Embryonic facial prominence (tissue), 1 donor: ENCODE data around the gene USP34.
"Not testable (repeated sequence)": the region's sequence is repeated elsewhere in the genome, so short reads cannot be mapped to it uniquely, and the experiment has no call there.

Experiments used
- DNase-seq: peaks from one replicate; pipeline ENCODE4 v3.0.0-alpha.2; 2016; ENCODE audit errors: extremely low spot score

USP34 gene

DNA sequence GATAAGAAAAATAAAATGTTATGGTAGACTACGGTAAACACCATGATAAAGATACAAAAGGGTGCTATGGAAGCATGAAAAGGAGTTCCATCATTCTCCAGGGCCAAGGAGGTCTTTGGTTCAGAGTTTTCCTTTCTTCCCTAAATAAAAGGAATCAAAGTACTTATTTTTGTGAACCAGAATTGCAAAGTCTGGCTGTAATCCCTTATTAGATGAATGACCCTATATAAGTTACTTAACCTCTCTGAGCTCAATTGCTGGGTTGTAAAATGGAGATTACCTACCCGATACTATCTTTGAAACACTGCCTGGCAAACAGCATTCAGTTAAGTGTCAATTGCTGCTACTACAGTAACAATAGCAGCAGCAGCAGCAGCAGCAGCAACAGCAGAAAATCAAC is 218.9 kb downstream of the USP34 start:
- DNase-seq = no peak

DNA sequence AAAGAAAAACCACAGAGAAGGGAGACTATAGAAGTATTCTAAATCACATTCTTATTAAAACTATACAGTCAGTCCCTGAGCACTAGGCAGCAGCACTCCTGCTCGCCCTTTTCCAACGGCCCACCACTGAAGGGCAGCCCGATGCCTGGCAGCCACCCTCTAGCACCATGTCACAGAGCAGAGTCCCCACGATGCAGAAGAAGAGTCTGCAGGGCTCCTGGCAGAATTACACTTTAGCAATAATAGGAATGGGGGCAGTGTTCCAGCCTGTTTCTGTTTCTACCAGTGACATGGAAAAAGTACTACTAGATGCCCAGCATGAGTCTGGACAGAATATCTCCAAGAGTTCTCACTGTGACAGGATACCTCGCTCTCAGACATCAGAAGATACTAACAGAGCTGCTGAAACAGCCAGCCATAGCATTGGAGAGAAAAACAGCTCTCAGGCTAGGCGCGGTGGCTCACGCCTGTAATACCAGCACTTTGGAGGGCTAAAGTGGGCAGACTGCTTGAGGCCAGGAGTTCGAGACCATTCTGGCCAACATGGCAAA is 221.3 kb downstream of the USP34 start:
- no peak for DNase-seq

DNA sequence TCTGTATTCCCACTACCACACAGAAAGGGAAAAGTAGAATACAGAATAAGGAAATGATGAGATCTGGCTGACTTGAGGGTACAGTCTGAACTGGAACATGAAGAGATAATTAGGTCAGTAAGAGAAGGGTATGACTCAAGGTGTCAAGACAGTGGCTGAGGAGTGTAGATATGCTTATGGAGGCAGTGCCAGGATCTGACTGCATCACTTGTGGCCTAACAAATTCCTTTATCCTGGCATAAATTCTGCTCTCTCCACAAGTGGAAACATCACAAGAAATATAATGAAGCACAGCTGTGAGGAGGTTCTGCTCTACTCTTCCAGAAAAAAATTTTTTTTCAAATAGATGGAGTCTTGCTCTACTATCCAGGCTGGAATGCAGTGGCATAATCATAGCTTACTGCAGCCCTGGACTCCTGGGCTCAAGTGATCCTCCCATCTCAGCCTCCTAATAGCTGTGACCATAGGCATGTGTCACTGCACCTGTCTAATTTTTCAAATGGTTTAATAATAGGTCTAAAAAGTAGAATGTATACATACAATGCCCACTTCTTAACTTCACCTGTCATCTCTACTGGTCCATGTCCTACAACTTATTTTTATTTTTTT is 223.6 kb downstream of the USP34 start:
- DNase-seq = no peak

DNA sequence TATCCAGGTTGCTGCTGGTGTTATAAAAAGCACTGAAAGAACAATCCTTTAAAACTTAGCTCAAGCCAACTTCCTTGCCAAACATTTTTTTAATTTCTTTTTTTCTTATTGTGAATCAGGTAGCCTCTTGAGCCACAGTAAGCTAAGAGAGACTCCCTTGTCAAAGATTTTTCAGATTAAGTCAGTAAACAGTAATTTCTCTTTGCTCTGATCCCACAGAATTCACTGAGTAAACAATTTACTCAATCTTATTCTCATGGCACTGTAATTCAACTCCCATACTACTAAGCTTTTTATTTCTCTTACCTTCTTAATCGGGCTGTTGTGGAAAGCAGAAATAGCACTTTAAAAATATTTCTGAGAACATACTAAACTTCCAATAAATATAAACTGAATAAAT is 226.2 kb downstream of the USP34 start:
- DNase-seq = no peak

DNA sequence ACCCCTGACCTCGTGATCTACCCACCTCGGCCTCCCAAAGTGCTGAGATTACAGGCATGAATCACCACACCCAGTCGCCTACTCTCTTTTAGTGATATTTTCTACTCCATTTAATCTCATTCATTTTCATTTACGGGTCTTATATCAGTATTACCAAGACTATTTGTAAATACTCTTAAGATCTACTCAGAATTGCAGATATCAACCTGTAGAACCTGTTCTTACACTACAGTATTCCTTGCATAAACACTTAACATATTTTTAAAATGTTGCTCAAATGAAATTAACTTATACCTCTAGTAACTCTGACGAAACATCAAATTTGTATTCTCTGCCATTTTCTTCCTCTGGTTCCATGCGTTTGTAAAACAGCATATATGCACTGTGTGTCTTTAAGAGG is 229.6 kb downstream of the USP34 start:
- DNase-seq = no peak

DNA sequence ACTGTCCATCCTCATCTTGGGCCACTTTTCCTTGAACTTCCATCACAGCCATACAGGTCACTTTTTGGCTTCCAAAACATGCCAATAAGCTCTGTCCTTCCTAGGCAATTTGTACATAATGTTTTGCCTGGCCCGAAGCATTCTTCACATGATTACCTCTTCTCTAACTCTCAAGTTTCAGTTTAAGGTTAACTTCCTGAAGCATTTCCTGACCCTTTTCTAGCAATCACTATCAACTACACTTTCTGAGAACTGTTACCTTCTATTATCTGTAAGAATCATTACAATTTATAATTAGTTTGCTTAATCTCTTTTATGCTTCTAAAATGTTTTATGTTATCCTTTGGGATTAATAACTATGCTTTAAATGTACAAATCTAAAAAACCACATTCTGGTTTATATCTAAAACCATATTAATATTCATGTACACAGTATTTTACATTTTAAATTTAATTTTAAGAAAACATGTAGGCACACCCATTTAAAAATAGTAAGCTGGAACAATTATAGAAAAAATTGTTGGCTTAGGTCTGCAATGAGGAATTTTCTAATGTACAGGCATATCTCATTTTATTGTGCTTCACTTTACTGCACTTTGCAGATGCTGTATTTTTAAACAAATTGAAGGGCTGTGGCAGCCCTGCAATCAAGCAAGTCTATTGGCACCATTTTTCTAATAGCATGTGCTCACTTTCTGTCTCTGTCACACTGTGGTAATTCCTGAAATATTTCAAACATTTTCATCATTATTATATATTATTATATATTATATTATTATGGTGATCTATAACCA is 232.5 kb downstream of the USP34 start:
- no peak for DNase-seq

DNA sequence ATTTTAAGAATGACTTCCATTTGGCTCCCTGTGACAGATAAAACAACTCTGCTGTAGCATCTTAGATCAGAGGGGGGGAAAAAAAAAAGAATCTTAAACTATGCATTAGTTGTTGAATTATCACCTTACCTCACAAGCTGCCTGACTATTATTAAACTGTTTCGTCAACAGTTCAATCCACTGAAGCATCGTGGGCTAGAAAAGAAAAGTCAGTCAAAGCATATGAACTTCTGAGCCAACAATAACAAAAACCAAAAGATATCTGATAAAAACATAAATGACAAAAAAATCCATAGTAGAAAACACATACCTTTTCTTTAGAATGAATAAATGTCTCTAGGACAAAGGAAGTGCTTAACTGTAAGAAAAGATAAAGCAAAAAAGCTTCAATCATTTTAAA is 235.2 kb downstream of the USP34 start:
- DNase-seq = no peak

DNA sequence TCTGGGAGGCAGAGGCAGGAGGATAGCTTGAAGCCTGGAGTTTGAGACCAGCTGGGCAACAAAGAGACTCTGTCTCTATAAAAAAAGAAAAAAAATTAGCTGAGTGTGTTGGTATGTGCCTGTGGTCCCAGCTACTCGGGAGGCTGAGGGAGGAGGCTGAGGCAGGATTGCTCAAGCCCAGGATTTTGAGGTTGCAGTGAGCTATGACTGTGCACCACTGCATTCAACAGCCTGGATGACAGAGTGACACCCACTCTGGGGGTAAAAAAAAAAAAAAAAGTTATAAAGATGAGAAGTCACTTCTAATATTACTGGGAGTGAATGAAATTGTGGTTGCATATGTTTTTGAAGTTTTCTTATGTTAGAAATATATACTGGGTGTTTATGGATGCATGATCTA is 237.3 kb downstream of the USP34 start:
- DNase-seq = no peak

DNA sequence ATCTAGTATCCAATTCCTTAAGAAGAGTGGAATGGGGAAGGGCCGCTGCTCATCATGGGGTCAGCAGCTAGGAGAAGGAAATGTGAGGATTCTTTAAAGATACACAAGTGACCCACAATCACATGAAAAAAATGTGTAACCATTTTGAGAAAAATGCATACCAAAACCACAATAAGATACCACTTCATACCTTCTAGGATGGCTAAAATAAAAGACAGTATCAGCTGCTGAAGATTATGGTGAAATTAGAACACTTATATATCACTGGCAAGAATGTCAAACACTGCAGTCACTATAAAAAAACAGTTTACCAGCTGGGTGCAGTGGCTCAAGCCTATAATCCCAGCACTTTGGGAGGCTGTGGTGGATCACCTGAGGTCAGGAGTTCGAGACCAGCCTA is 241.0 kb downstream of the USP34 start:
- no peak for DNase-seq

DNA sequence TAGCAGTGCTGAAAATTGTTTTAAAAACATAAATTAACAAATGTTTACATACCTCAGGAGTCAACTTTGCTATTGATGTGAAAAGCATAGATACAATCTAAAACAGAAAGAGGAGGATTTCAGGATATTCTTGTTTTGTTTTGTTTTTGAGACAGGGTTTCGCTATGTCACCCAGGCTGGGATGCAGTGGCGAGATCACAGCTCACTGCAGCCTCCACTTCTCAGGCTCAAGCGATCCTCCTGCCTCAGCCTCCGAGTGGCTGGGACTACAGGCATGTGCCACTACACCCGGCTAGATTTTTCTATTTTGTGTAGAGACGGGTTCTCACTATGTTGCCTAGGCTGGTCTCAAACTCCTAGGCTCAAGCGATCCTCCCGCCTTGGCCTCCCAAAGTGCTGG is 248.3 kb downstream of the USP34 start:
- DNase-seq = no peak

DNA sequence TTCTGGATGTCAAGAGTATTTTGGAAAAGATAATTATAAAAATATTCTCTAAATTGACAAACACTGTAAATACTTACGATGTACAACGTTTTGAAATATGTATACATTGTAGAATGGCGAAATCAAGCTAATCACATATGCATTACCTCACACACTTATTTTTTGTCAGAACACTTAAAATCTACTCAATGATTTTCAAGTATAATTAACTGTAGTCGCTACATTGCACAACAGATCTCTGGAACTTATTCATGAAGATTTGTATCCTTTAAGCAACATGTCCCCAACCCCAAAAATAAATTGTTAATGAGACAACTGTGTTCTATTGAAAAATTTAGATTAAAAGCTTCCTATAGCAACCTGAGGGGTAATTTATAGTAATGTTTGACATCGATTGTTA is 249.1 kb downstream of the USP34 start:
- no peak for DNase-seq

DNA sequence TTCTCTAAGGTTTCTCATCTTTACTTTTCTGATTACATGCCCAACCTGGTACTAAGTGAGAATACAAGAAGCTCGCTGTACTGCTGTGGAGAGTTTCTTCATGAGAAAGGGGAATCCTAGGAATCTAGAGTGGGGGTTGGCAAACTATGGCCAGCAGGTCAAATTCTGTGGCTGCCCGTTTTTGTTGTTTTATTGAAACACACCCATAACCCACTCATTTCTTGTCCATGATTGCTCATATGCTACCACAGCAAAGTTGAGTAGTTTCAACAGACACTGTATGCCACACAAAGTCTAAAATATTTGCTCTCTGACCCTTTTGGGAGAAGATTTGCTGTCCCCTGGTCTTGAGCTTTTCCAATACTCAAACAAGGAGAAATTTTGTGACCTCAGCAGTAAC is 250.1 kb downstream of the USP34 start:
- no peak for DNase-seq

DNA sequence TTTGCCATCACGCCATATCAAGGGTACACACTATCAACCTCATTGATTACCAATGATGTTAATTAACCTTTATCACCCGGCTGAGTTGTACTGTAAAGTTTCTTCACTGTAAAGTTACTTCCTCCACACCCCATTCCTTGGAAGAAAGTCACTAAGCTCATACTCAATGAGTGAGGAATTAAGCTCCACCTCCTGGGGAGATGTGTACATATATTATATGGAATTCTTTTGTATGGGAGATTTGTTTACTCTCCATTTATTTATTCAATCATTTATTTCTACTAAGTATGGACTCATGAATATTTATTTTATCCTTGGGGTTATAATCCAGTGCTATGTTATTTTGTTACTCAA is 252.1 kb downstream of the USP34 start:
- DNase-seq = no peak

DNA sequence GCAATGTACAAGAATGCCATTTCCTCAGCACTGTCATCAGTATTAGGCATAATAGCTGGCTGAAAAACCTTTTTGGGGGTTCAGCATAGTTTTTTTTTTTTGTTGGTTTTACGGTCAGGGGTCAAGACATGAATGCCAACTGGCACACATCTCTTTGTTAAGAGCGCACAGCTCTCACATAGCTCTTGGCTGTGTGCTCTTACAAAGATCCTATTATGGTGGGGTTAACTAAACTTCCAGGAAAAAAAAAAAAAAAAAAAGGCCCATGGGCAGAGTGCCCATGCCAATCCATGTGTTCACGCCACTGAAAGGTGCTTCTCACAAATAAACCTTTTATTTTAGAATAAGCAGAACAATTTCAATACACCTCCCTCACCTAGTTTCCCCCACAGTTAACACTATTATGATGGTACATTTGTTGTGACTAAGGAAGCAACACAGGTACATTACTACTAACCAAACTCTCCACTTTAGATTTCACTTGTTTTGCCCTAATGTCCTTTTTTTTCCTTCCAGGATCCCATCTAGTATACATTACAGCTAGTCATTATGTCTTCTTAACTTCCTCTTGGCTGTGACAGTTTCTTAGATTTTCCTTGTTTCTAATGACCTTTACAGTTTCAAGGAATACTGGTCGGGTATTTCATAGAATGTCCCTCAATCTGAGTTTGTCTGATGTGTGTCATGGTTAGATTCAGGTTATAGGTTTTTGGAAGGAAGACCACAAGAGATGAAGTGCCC is 252.6 kb downstream of the USP34 start:
- DNase-seq = no peak

DNA sequence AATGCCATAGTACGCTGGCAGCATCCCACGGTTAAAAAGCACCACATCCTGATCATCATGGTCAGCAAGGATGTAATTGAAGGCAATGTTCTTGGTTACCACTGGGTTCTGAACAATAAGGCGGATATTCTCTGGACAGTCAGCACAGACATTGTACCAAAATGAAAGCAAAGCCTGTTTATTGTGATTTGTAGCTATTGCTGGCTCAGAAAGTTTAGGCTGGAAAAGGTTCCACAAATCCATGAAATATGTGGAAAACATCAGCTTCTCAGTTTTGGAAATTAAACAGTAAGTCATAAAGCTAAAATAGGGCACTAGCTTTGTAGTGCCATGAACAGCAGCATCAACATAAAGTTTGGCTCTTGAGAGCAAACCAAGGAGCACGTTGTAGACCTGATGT is 256.7 kb downstream of the USP34 start:
- no peak for DNase-seq

DNA sequence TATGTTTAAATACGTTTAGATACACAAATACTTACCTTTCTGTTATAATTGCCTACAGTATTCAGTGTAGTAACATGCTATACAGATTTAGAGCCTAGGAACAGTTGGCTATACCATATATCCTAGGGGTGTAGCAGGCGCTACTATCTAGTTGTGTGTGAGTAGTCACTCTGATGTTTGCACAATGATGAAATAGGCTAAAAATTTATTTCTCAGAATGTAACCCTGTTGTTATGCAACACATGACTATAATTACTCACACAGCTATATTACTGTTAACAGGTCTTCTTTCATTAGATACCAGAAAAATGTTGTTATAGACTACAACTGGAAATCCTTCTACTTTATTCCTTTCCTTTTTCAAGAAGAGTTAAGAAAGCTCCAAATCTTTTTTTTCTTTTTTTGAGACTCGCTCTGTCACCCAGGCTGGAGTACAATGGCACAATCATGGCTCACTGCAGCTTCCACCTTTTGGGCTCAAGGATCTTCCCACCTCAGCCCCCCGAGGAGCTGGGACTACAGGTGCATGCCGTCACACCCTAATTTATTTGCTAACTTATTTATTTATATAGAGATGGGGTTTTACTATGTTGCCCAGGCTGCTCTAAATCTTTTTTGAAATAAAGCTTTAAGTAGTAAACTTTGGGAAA is 260.4 kb downstream of the USP34 start:
- DNase-seq = no peak

DNA sequence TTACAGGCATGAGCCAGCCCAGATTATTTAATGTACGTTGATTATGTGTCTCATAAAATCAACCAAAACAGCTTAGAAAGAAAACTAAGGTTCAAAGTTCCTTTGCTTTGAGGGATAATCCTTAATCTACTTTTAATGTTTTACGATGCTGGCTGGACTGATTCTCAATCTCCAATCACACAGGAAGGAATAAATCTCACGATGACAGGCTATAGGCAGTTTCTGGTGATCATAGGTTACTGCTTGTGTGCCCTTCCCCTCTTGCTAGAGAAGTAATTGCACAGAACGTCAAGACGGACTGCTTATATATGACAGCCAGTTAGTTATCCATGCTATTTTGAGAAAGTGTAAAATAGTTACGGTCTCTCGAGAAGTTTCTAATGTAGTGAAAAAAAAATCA is 265.8 kb downstream of the USP34 start:
- no peak for DNase-seq

DNA sequence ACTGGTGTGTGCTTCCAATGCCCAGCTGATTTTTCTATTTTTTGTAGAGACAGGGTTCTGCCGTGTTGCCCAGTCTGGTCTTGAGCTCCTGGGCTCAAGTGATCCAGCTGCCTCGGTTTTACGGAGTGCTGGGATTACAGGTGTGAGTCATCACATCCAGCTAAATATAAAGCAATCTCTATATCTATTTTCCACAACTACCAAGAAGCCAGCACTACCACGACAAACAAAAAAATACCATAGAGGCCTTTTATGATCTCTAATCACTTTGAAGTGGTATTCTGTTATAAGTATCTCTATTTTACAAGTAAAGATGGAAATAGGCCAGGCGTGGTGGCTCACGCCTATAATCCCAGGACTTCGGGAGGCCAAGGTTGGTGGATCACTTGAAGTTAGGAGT is 274.2 kb downstream of the USP34 start:
- DNase-seq = no peak

DNA sequence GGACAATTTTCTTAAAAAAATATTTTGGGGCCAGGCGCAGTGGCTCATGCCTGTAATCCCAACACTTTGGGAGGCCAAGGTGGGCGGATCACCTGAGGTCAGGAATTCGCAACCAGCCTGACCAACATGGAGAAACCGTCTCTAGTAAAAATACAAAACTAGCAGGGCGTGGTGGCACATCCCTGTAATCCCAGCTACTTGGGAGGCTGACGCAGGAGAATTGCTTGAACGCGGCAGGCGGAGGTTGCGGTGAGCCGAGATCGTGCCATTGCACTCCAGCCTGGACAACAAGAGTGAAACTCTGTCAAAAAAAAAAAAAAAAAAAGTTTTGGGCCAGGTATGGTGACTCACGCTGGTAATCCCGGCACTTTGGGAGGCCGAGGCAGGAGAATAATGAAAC is 276.2 kb downstream of the USP34 start:
- not testable (repeated sequence) for DNase-seq

DNA sequence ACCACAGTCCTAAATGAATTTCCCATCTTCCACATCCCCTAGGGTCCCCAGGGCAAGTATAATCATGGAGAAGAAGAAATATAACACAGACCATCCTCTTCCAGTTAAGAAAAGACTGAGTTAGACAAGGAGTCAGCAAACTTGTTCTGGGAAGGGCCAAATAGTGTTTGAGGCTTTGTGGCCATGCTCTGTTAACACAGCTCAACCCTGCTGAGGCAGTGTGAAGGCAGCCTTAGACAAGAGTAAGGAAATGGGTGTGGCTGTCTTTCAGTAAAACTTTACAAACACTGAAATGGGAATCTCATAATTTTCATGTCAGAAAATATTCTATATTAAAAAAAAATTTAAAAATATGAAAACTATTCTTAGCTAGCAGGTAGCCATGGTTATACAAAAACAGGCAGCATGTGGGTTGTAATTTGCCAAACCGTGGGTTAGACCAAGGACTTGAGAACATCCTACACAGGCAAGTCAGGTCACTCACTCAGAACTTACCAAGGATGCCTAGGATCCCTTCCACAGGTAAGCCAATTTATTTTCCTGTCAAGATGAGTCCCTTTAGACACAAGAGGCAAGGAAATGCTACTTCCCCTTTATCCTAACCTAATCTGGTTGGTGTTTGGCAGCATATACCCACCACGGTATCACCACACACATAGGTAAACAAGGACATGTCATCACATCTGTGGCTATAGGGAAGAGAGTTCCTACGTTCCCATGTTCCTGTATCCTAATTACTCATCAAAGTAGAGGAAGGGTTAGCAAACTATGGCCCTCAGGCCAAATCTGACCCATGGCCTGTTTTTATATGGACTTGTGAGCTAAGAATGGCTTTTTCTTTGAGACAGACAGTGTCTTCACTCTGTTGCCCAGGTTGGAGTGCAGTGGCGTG is 277.0 kb downstream of the USP34 start:
- no peak for DNase-seq

DNA sequence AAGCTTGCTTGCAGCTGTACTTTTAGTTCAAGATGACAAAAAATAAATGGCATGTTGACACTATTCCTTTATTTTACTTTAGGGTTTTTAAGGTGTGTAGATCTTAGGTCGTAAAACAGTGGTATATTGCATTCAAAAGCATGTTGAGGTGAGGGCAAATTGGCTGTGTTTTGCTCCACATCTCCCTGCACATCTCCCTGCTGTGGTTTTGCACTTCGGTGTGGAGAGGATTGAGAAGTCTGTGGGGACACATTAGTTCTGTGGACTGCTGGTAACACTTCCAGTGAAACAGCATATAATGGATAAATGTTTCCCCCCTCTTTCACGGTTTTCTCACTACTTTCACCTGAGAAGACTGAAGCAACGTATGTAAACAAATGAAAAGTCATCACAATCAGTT is 283.8 kb downstream of the USP34 start:
- DNase-seq = no peak
